Activated B cell treated with CpG ODN at 0.5 μM for 24 hours (primary cell): ENCODE data around the gene TMEM161A. TPM values are rescaled to one million over a fixed set of nuclear protein-coding genes. Genes with fewer than 3 reads are reported as not detected.

Source experiments
- ATAC-seq: fragments of 200-7000 bp; cut with Tn5 transposase; one replicate; pipeline ENCODE4 v1.10.0; 2021; ENCODE audit warnings: low read depth, mild to moderate bottlenecking, moderate library complexity
- CTCF ChIA-PET: fragments of 350-600 bp; sonication (Branson Sonifier 250); formaldehyde crosslinking; loops from one replicate; lab custom pipeline; 2021; ENCODE audit warnings: antibody characterized with exemption; lab: Charles Lee
- POLR2A ChIA-PET: fragments of 350-600 bp; sonication (Branson Sonifier 250); formaldehyde crosslinking; loops from one replicate; lab custom pipeline; 2021; ENCODE audit warnings: antibody characterized with exemption; lab: Charles Lee
- DNase-seq: peaks from one replicate; pipeline ENCODE4 v3.0.0; 2022
- H3K27ac Mint-ChIP-seq: one replicate; pipeline ENCODE4 v1.8.0; 2020; ENCODE audit warnings: mixed read lengths
- H3K27me3 Mint-ChIP-seq: one replicate; pipeline ENCODE4 v1.8.0; 2021; ENCODE audit warnings: mixed read lengths
- H3K36me3 Mint-ChIP-seq: one replicate; pipeline ENCODE4 v1.8.0; 2021; ENCODE audit warnings: low read depth, mixed read lengths
- H3K4me1 Mint-ChIP-seq: one replicate; pipeline ENCODE4 v1.8.0; 2021; ENCODE audit warnings: mixed read lengths
- H3K4me3 Mint-ChIP-seq: one replicate; pipeline ENCODE4 v1.8.0; 2020; ENCODE audit warnings: mild to moderate bottlenecking, mixed read lengths
- H3K9me3 Mint-ChIP-seq: one replicate; pipeline ENCODE4 v1.8.0; 2020; ENCODE audit warnings: mixed read lengths
- CTCF ChIP-seq: fragments of 200-600 bp; IDR thresholded peaks from one replicate; pipeline ENCODE4 v1.8.0; 2022; ENCODE audit warnings: antibody characterized with exemption, mild to moderate bottlenecking
- intact Hi-C: fragments of 100-400 bp; cut with micrococcal nuclease; formaldehyde crosslinking; loops from one replicate; pipeline ENCODE4 v1.15.1; 2024
- total RNA-seq: library from RNA; stranded (reverse); gene quantifications from 2 replicates; pipeline ENCODE4 v1.2.3, GENCODE V29; 2022

The TMEM161A gene
- total RNA-seq, 1 donor from 2014 or later = 22.6 TPM

GRCh38 chr19:19078801-19079200 lies 59.5 kb downstream of the TMEM161A start:
- POLR2A ChIA-PET = no interaction called here
- CTCF ChIA-PET = interaction anchor here (1.2 kb wide), 1 partner anchor 37 kb away, joined by 3 read pairs; no protein-coding TSS in a partner anchor
- Mint-ChIP-seq H3K4me1 (peaks cover 37% of the 10 kb centered on the region), H3K27me3 (no peaks in the 10 kb centered on the region), H3K36me3 (peaks cover 64% of the 10 kb centered on the region), H3K27ac (no peak overlapping the region), H3K9me3 (no peaks in the 10 kb centered on the region), H3K4me3 (no peak overlapping the region)
- intact Hi-C loops = no loop called here
- ATAC-seq (no peak), DNase-seq (no peak)
- TF ChIP-seq CTCF = no peak

- CTCF ChIA-PET = no interaction called here
- Mint-ChIP-seq H3K4me3 (no peak overlapping the region), H3K9me3 (no peaks in the 10 kb centered on the region), H3K36me3 (peaks cover 59% of the 10 kb centered on the region), H3K27ac (no peak overlapping the region), H3K27me3 (no peaks in the 10 kb centered on the region), H3K4me1 (peaks cover 45% of the 10 kb centered on the region)
- POLR2A ChIA-PET = no interaction called here
- intact Hi-C loops = no loop called here
- no peak for TF ChIP-seq CTCF
- ATAC-seq (no peak), DNase-seq (no peak)
These were observed 61.2 kb downstream of the TMEM161A start for GRCh38 chr19:19077103-19077502.

- Mint-ChIP-seq H3K36me3 (peaks cover 56% of the 10 kb centered on the region), H3K27me3 (no peaks in the 10 kb centered on the region), H3K4me3 (no peak overlapping the region), H3K27ac (no peak overlapping the region), H3K4me1 (peaks cover 45% of the 10 kb centered on the region), H3K9me3 (no peaks in the 10 kb centered on the region)
- ATAC-seq (no peak), DNase-seq (no peak)
- intact Hi-C loops = no loop called here
- ChIA-PET CTCF (no interaction called here), POLR2A (no interaction called here)
- TF ChIP-seq CTCF = no peak
These were observed 61.8 kb downstream of the TMEM161A start for GRCh38 chr19:19076476-19076875.

GRCh38 chr19:19075126-19075525 lies 63.2 kb downstream of the TMEM161A start:
- H3K27ac Mint-ChIP-seq = no peak overlapping the region
- intact Hi-C loops = no loop called here
- POLR2A ChIA-PET = no interaction called here
- no peak for TF ChIP-seq CTCF
- no peak overlapping the region for H3K4me3 Mint-ChIP-seq
- H3K36me3 Mint-ChIP-seq = peaks cover 61% of the 10 kb centered on the region
- H3K27me3 Mint-ChIP-seq = no peaks in the 10 kb centered on the region
- ATAC-seq (no peak), DNase-seq (no peak)
- no peaks in the 10 kb centered on the region for H3K9me3 Mint-ChIP-seq
- CTCF ChIA-PET = no interaction called here
- peaks cover 56% of the 10 kb centered on the region for H3K4me1 Mint-ChIP-seq

GRCh38 chr19:19074196-19074882 lies 63.9 kb downstream of the TMEM161A start:
- no peak for TF ChIP-seq CTCF
- Mint-ChIP-seq H3K4me3 (no peak overlapping the region), H3K27ac (no peak overlapping the region), H3K36me3 (peaks cover 56% of the 10 kb centered on the region), H3K4me1 (peaks cover 53% of the 10 kb centered on the region), H3K9me3 (no peaks in the 10 kb centered on the region), H3K27me3 (no peaks in the 10 kb centered on the region)
- ChIA-PET CTCF (no interaction called here), POLR2A (no interaction called here)
- DNase-seq = no peak
- ATAC-seq = no peak
- intact Hi-C loops = no loop called here
